ENCODE measurements around the gene TSG101.

Gene TSG101

GRCh38 chr11:18492888-18493287 is 33.9 kb downstream of the TSG101 start:
- no peak for DNase-seq (ENCODE audit: low spot score)

GRCh38 chr11:18491924-18492323 is 34.8 kb downstream of the TSG101 start:
- no peak for DNase-seq (ENCODE audit: low spot score)

- no peak for DNase-seq (ENCODE audit: low spot score)
Observed at GRCh38 chr11:18490736-18491485, 35.8 kb downstream of the TSG101 start.

GRCh38 chr11:18490319-18490718 is 36.4 kb downstream of the TSG101 start:
- DNase-seq (ENCODE audit: low spot score): no peak

GRCh38 chr11:18485913-18486528 is 40.7 kb downstream of the TSG101 start:
- no peak for DNase-seq (ENCODE audit: low spot score)

GRCh38 chr11:18479063-18479462 is 47.7 kb downstream of the TSG101 start:
- no peak for DNase-seq (ENCODE audit: low spot score)

GRCh38 chr11:18472587-18472986 is 54.2 kb downstream of the TSG101 start:
- DNase-seq (ENCODE audit: low spot score): no peak

- no peak for DNase-seq (ENCODE audit: low spot score)
Observed at GRCh38 chr11:18471995-18472394, 54.7 kb downstream of the TSG101 start.

GRCh38 chr11:18468961-18469360 is 57.8 kb downstream of the TSG101 start:
- DNase-seq (ENCODE audit: low spot score): no peak

GRCh38 chr11:18468059-18468458 is 58.7 kb downstream of the TSG101 start:
- no peak for DNase-seq (ENCODE audit: low spot score)

- DNase-seq (ENCODE audit: low spot score): no peak
Observed at GRCh38 chr11:18466402-18466801, 60.3 kb downstream of the TSG101 start.

- no peak for DNase-seq (ENCODE audit: low spot score)
Observed at GRCh38 chr11:18463439-18463838, 63.3 kb downstream of the TSG101 start.

GRCh38 chr11:18461909-18462308 is 64.8 kb downstream of the TSG101 start:
- DNase-seq (ENCODE audit: low spot score): no peak

GRCh38 chr11:18459634-18460033 is 67.1 kb downstream of the TSG101 start:
- DNase-seq (ENCODE audit: low spot score): no peak

GRCh38 chr11:18457450-18457849 is 69.3 kb downstream of the TSG101 start:
- DNase-seq (ENCODE audit: low spot score): no peak

GRCh38 chr11:18455686-18456372 is 70.9 kb downstream of the TSG101 start, which contains the start of gene LDHAL6A:
LDHAL6A (plus strand) TSS chr11:18455856; CDS start chr11:18456681, 825 bp downstream.
- DNase-seq (ENCODE audit: low spot score): no peak

- DNase-seq (ENCODE audit: low spot score): no peak
Observed at GRCh38 chr11:18452927-18453326, 73.8 kb downstream of the TSG101 start.

GRCh38 chr11:18449251-18449650 is 77.5 kb downstream of the TSG101 start:
- no peak for DNase-seq (ENCODE audit: low spot score)

GRCh38 chr11:18438691-18439090 is 88.1 kb downstream of the TSG101 start:
- DNase-seq (ENCODE audit: low spot score): no peak
